Stomach (tissue), 4 donors: ENCODE data around the gene PRKD1.

ENCODE experiments used
- POLR2AphosphoS5 ChIP-seq, 3 donors: sonication (generic); formaldehyde crosslinking; IDR thresholded peaks; one replicate each; pipeline ENCODE4 v1.6.1; 2016; ENCODE audit warnings: antibody characterized with exemption in 3 of 3
- TF ChIP-seq, protein P1 (sequence below), 7 experiments: fragments of 450-650 bp in 4 of 7; fragments of 200-600 bp in 3 of 7; sonication (generic) in 3 of 7; IDR thresholded peaks; one replicate each; pipeline ENCODE4 v1.5.1; 2016 to 2019; ENCODE audit warnings: antibody characterized with exemption in 7 of 7, control low read depth in 2 of 7, mild to moderate bottlenecking in 1 of 7

DNA sequence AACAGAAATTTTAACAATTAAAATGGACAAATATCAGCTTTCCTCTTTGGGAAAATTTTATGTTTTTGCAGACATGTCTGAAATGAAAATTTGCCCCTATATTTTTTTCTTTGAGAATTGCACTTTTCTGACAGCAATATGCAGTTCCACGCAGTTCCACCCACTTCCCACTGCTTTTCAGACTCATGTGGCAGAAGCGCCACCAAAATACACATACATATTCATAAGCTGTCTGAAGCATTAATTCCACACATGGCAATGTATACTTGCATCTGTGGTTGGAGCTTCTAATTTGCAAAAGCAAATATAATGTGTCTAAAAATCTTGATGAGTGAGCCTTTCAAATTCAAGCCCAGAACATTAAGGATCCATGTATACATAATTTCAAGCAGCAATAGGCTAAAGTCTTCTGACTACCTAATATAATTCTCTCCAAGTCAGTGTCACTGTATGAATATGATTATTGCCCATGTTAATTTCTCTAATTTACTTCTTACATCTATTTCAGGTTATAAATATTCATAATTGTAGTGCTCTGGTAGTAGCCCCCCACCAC is 129.5 kb downstream of the PRKD1 start:
- TF ChIP-seq POLR2AphosphoS5 (IDR thresholded peaks at IDR 0.05), result no peak
- TF ChIP-seq, protein P1, sequence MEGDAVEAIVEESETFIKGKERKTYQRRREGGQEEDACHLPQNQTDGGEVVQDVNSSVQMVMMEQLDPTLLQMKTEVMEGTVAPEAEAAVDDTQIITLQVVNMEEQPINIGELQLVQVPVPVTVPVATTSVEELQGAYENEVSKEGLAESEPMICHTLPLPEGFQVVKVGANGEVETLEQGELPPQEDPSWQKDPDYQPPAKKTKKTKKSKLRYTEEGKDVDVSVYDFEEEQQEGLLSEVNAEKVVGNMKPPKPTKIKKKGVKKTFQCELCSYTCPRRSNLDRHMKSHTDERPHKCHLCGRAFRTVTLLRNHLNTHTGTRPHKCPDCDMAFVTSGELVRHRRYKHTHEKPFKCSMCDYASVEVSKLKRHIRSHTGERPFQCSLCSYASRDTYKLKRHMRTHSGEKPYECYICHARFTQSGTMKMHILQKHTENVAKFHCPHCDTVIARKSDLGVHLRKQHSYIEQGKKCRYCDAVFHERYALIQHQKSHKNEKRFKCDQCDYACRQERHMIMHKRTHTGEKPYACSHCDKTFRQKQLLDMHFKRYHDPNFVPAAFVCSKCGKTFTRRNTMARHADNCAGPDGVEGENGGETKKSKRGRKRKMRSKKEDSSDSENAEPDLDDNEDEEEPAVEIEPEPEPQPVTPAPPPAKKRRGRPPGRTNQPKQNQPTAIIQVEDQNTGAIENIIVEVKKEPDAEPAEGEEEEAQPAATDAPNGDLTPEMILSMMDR (IDR thresholded peaks at IDR 0.05), result no peak
